HepG2 (cell line): ENCODE measurements around the gene MACROD2. TPM values are rescaled to one million over a fixed set of nuclear protein-coding genes. Genes with fewer than 3 reads are reported as not detected.

Experiments
- ATAC-seq: fragments of 200-7000 bp; cut with Tn5 transposase; 3 replicates; pipeline ENCODE4 v1.9.1; 2020; ENCODE audit warnings: mild to moderate bottlenecking, moderate library complexity
- BruUV-seq: library from RNA; stranded (reverse); fragments of 400-500 nt; replicated peaks from 2 replicates; lab custom pipeline; 2021; lab: Mats Ljungman, UMichigan
- CTCF ChIA-PET: fragments of 300-600 bp; formaldehyde crosslinking; extraction: SDS; loops from one replicate; lab custom pipeline; 2021; ENCODE audit warnings: low total read pairs, inconsistent platforms, low intra/inter-chr PET ratio; lab: Yijun Ruan, JAX
- POLR2A ChIA-PET: fragments of 350-600 bp; sonication (Branson Sonifier 250); formaldehyde crosslinking; loops from one replicate; lab custom pipeline; 2020; ENCODE audit warnings: antibody characterized with exemption, inconsistent platforms; lab: Yijun Ruan, JAX
- DNase-seq: peaks from one replicate; pipeline ENCODE4 v3.0.0-alpha.2; 2015; ENCODE audit warnings: low spot score
- FAIRE-seq: peaks from 3 replicates; lab custom pipeline; 2011; peaks lifted over from hg19 to GRCh38; lab: Jason Lieb, UNC
- H2AFZ ChIP-seq: one replicate; pipeline ENCODE4 v1.6.1; 2011; ENCODE audit warnings: low read length, inconsistent platforms
- H3K27ac ChIP-seq: fragments of 300-600 bp; 3 replicates; pipeline ENCODE4 v1.8.0; 2011; ENCODE audit warnings: mixed run types, mild to moderate bottlenecking, mixed read lengths, low read length, inconsistent platforms; ENCODE audit not compliant: insufficient read depth; ENCODE audit errors: extremely low read length
- H3K27me3 ChIP-seq, 2 experiments: fragments of 200-600 bp in 1 of 2; 2 replicates in 1 of 2; 3 replicates in 1 of 2; pipeline versions ENCODE4 v1.6.0 to v1.8.0; 2011; ENCODE audit warnings: low read length in 2 of 2, mild to moderate bottlenecking in 2 of 2, moderate library complexity in 2 of 2, inconsistent platforms in 1 of 2; ENCODE audit not compliant: insufficient read depth in 2 of 2, control insufficient read depth in 1 of 2
- H3K36me3 ChIP-seq, 2 experiments: fragments of 200-600 bp in 1 of 2; replicated peaks in 1 of 2; 2 replicates in 1 of 2; 3 replicates in 1 of 2; pipeline versions ENCODE4 v1.5.1 to v1.8.0; 2011; ENCODE audit warnings: low read length in 2 of 2, inconsistent platforms in 1 of 2; ENCODE audit not compliant: insufficient read depth in 2 of 2, control insufficient read depth in 1 of 2
- H3K4me1 ChIP-seq: 2 replicates; pipeline ENCODE4 v1.5.1; 2012; ENCODE audit warnings: low read length, inconsistent platforms; ENCODE audit not compliant: insufficient read depth
- H3K4me2 ChIP-seq: 2 replicates; pipeline ENCODE4 v1.6.0; 2011; ENCODE audit warnings: low read depth, low read length, inconsistent platforms
- H3K4me3 ChIP-seq, 3 experiments: fragments of 200-600 bp in 1 of 3; sonication (generic), shearing (Covaris generic) in 1 of 3; replicated peaks in 1 of 3; 2 replicates each; pipeline ENCODE4 v1.5.1; 2011 to 2016; ENCODE audit warnings: low read length in 3 of 3, inconsistent platforms in 2 of 3, low read depth in 2 of 3, mild to moderate bottlenecking in 2 of 3, control low read depth in 1 of 3, mixed read lengths in 1 of 3; ENCODE audit not compliant: insufficient read depth in 1 of 3
- H3K79me2 ChIP-seq: one replicate; pipeline ENCODE4 v1.6.1; 2011; ENCODE audit warnings: low read length, inconsistent platforms; ENCODE audit not compliant: insufficient read depth
- H3K9ac ChIP-seq: 2 replicates; pipeline ENCODE4 v1.6.0; 2011; ENCODE audit warnings: mild to moderate bottlenecking, low read depth, low read length, inconsistent platforms; ENCODE audit not compliant: insufficient read depth
- H3K9me3 ChIP-seq: 2 replicates; pipeline ENCODE4 v1.5.1; 2012; ENCODE audit warnings: mild to moderate bottlenecking, low read length
- H4K20me1 ChIP-seq: 2 replicates; pipeline ENCODE4 v1.6.0; 2011; ENCODE audit warnings: inconsistent platforms, mild to moderate bottlenecking, low read length, moderate library complexity; ENCODE audit not compliant: insufficient read depth
- HNF1A ChIP-seq, 2 experiments: sonication (generic) in 1 of 2; formaldehyde crosslinking in 1 of 2; IDR thresholded peaks; 2 replicates each; pipeline versions ENCODE4 v1.4.0 to v1.6.1; 2016 to 2020; ENCODE audit warnings: borderline replicate concordance in 1 of 2, low read depth in 1 of 2, mild to moderate bottlenecking in 1 of 2, missing genetic modification reagents in 1 of 2
- MTA3 ChIP-seq: sonication (generic); formaldehyde crosslinking; IDR thresholded peaks from 2 replicates; pipeline ENCODE4 v1.4.0; 2020; ENCODE audit warnings: missing genetic modification reagents
- USF2 ChIP-seq, 2 experiments: sonication (generic) in 1 of 2; formaldehyde crosslinking in 1 of 2; IDR thresholded peaks; 2 replicates each; pipeline versions ENCODE4 v1.5.1 to v1.6.1; 2011 to 2020; ENCODE audit warnings: borderline replicate concordance in 1 of 2, low read depth in 1 of 2, low read length in 1 of 2, mild to moderate bottlenecking in 1 of 2, missing genetic modification reagents in 1 of 2, moderate library complexity in 1 of 2
- ZNF577 ChIP-seq: sonication (generic); formaldehyde crosslinking; IDR thresholded peaks from 2 replicates; pipeline ENCODE4 v1.4.0; 2020; ENCODE audit warnings: mild to moderate bottlenecking, low read depth, missing genetic modification reagents, borderline replicate concordance
- WGBS: methylation state at CpG from one replicate; pipeline ENCODE4 v1.1.6; 2017; ENCODE audit warnings: low lambda C conversion rate; 5-methylcytosine and 5-hydroxymethylcytosine counted together
- in situ Hi-C: cut with HindIII; loops from 2 replicates; pipeline ENCODE4 v1.10.0; 2017; ENCODE audit warnings: low pct_unique_long_range_greater_than_20kb; ENCODE audit not compliant: extremely low pct_ligation_motif_present
- intact Hi-C: fragments of 100-400 bp; cut with micrococcal nuclease; formaldehyde crosslinking; loops from one replicate; pipeline ENCODE4 v1.10.0; 2022; ENCODE audit not compliant: unreplicated experiment
- polyA plus RNA-seq, 8 experiments: library from polyadenylated mRNA; depleted of rRNA in 3 of 8; stranded (reverse) in 7 of 8; unstranded in 1 of 8; fragments of >200 nt; fragmentation: Illumina TruSeq in 4 of 8; extraction: Trizol in 4 of 8; gene quantifications; 2 replicates each; pipeline versions ENCODE4 v1.2.1 to v1.2.3, GENCODE V29; 2011 to 2016; ENCODE audit warnings: low read depth in 4 of 8, missing spikeins in 1 of 8, mixed read lengths in 1 of 8; ENCODE audit not compliant: insufficient read depth in 1 of 8
- total RNA-seq, 5 experiments: library from RNA; depleted of rRNA; stranded (reverse); fragments of >200 nt; fragmentation: Illumina TruSeq; extraction: Trizol; gene quantifications; 2 replicates each; pipeline ENCODE4 v1.2.3, GENCODE V29; 2016; ENCODE audit warnings: low read depth in 1 of 5

The MACROD2 gene
- total and polyA plus RNA-seq, 2 of the 13 experiments (the other 11 are each of a cell fraction or from before 2014, with no cell fraction given) = 0.13 to 0.51 TPM

GRCh38 chr20:14410869-14411555 is 415.7 kb downstream of the MACROD2 start:
- no peak overlapping the region for H3K27ac ChIP-seq
- H4K20me1 ChIP-seq = no peaks in the 10 kb centered on the region
- H3K79me2 ChIP-seq = no peaks in the 10 kb centered on the region
- no peak overlapping the region for H3K9ac ChIP-seq
- DNase-seq (no peak), ATAC-seq (no peak), FAIRE-seq (no peak)
- no TSS peak for BruUV-seq
- WGBS = 32% methylated on average over 3 of the region's 3 CpGs
- no peaks in the 10 kb centered on the region for H3K36me3 ChIP-seq
- no peak overlapping the region for H3K4me2 ChIP-seq
- no peaks in the 10 kb centered on the region for H3K27me3 ChIP-seq
- no peaks in the 10 kb centered on the region for H3K9me3 ChIP-seq
- intact Hi-C loops = no loop called here
- no peak overlapping the region for H3K4me3 ChIP-seq
- ChIA-PET POLR2A (no interaction called here), CTCF (no interaction called here)
- 0 out of 2 replicates have a peak, but pooled peaks have one; percentile 2 for TF ChIP-seq USF2 (IDR thresholded peaks at IDR 0.05; ENCODE audit: low read depth, low read length)
- no peak for TF ChIP-seq USF2 (CRISPR knock-in tag; IDR thresholded peaks at IDR 0.05; ENCODE audit: borderline replicate concordance)
- no peak for TF ChIP-seq MTA3 (CRISPR knock-in tag)
- no peak overlapping the region for H2AFZ ChIP-seq
- H3K4me1 ChIP-seq = no peaks in the 10 kb centered on the region
- in situ Hi-C loops = no loop called here

- DNase-seq = no peak
- H3K4me1 ChIP-seq = no peaks in the 10 kb centered on the region
- H3K4me2 ChIP-seq = no peak overlapping the region
- POLR2A ChIA-PET = no interaction called here
- in situ Hi-C loops = no loop called here
- no peak overlapping the region for H2AFZ ChIP-seq
- H3K9me3 ChIP-seq = no peaks in the 10 kb centered on the region
- no peak overlapping the region for H3K9ac ChIP-seq
- WGBS = 16% methylated on average over 5 of the region's 5 CpGs
- CTCF ChIA-PET = no interaction called here
- FAIRE-seq = no peak
- no peak overlapping the region for H3K4me3 ChIP-seq
- TF ChIP-seq ZNF577 (CRISPR knock-in tag) (no peak), HNF1A (IDR thresholded peaks at IDR 0.05; ENCODE audit: low read depth) (no peak), HNF1A (CRISPR knock-in tag; IDR thresholded peaks at IDR 0.05; ENCODE audit: borderline replicate concordance) (no peak)
- H3K36me3 ChIP-seq = no peaks in the 10 kb centered on the region
- intact Hi-C loops = no loop called here
- no peaks in the 10 kb centered on the region for H3K27me3 ChIP-seq
- no peak overlapping the region for H3K27ac ChIP-seq
- no peaks in the 10 kb centered on the region for H4K20me1 ChIP-seq
- H3K79me2 ChIP-seq = no peaks in the 10 kb centered on the region
- no TSS peak for BruUV-seq
- no peak for ATAC-seq
These were observed 416.9 kb downstream of the MACROD2 start for GRCh38 chr20:14412065-14412681.
